ENCODE measurements around the gene ZNF511.
A peak's percentile ranks its signal among the peaks of the same experiment; 100 is the strongest.

ZNF511 gene

GRCh38 chr10:133293810-133294119 is 14.9 kb upstream of the ZNF511 start:
- no peak for DNase-seq

GRCh38 chr10:133294189-133294588 is 14.5 kb upstream of the ZNF511 start:
- DNase-seq: no peak

- no peak for DNase-seq
These were observed 13.0 kb upstream of the ZNF511 start for GRCh38 chr10:133295426-133296320.

- no peak for DNase-seq
These were observed 11.2 kb upstream of the ZNF511 start for GRCh38 chr10:133297504-133297903.

- no peak for DNase-seq
These were observed 10.2 kb upstream of the ZNF511 start for GRCh38 chr10:133298466-133298865.

GRCh38 chr10:133299224-133299623 is 9.5 kb upstream of the ZNF511 start:
- DNase-seq: no peak

GRCh38 chr10:133299738-133300137 is 9.0 kb upstream of the ZNF511 start:
- DNase-seq: no peak

- DNase-seq: no peak
These were observed 6.5 kb upstream of the ZNF511 start for GRCh38 chr10:133302230-133302629.

- DNase-seq: no peak
These were observed 5.5 kb upstream of the ZNF511 start for GRCh38 chr10:133303206-133303605.

GRCh38 chr10:133306097-133306476 is 2.6 kb upstream of the ZNF511 start:
- no peak for DNase-seq

- DNase-seq: no peak
These were observed 1.8 kb upstream of the ZNF511 start for GRCh38 chr10:133306941-133307379.

GRCh38 chr10:133307776-133308420 is 816 bp upstream of the ZNF511 start:
- DNase-seq: peak; percentile 76

- peak; percentile 89 for DNase-seq
These were observed 496 bp downstream of the ZNF511 start for GRCh38 chr10:133309100-133309719.

GRCh38 chr10:133309720-133310398 is 1.1 kb downstream of the ZNF511 start:
- DNase-seq: no peak

GRCh38 chr10:133310399-133310755 is 1.7 kb downstream of the ZNF511 start:
- no peak for DNase-seq

GRCh38 chr10:133310789-133311188 is 2.1 kb downstream of the ZNF511 start:
- no peak for DNase-seq

- no peak for DNase-seq
These were observed 2.9 kb downstream of the ZNF511 start for GRCh38 chr10:133311570-133311969.

- no peak for DNase-seq
These were observed 3.5 kb downstream of the ZNF511 start for GRCh38 chr10:133312016-133312768.

- DNase-seq: no peak
These were observed 4.0 kb downstream of the ZNF511 start for GRCh38 chr10:133312769-133313145.

- no peak for DNase-seq
These were observed 4.5 kb downstream of the ZNF511 start for GRCh38 chr10:133313192-133313591.

GRCh38 chr10:133314911-133315310 is 6.2 kb downstream of the ZNF511 start:
- DNase-seq: no peak

GRCh38 chr10:133315847-133316246 is 7.1 kb downstream of the ZNF511 start:
- no peak for DNase-seq

GRCh38 chr10:133316266-133316665 is 7.6 kb downstream of the ZNF511 start:
- DNase-seq: no peak
